Measurements from ENCODE around the gene TRIM67. TPM values are rescaled to one million over a fixed set of nuclear protein-coding genes. Genes with fewer than 3 reads are reported as not detected.

The TRIM67 gene
- total RNA-seq, 1 donor from 2014 or later, result not detected

GRCh38 chr1:231151811-231152210, 10.0 kb upstream of the TRIM67 start:
- no peaks in the 10 kb centered on the region for H3K79me2 ChIP-seq (ENCODE audit: low read depth)
- H3K27ac ChIP-seq, result no peak overlapping the region
- H3K4me3 ChIP-seq, result no peak overlapping the region
- Mint-ChIP-seq H3K4me1 (no peaks in the 10 kb centered on the region), H3K27me3 (ENCODE audit: insufficient read depth, low read depth) (peaks cover 11% of the 10 kb centered on the region), H3K9me3 (peaks cover 3% of the 10 kb centered on the region), H3K36me3 (no peaks in the 10 kb centered on the region), H3K27ac (no peak overlapping the region), H3K4me3 (no peak overlapping the region)
- no peak overlapping the region for H3K4me2 ChIP-seq
- no peak for DNase-seq (ENCODE audit: low spot score)
- no peak overlapping the region for H3K9ac ChIP-seq
- TF ChIP-seq EZH2 (IDR thresholded peaks at IDR 0.05) (no peak), CTCF (IDR thresholded peaks at IDR 0.05) (no peak), EZH2phosphoT487 (IDR thresholded peaks at IDR 0.05) (no peak)
- no peak overlapping the region for H2AFZ ChIP-seq (replicated peaks)
- H3K9me3 ChIP-seq (ENCODE audit: low read depth), result peaks cover 7% of the 10 kb centered on the region
- H3K27me3 ChIP-seq, result peaks cover 16% of the 10 kb centered on the region
- H3F3A ChIP-seq (ENCODE audit: low read depth), result no peaks in the 10 kb centered on the region
- no peaks in the 10 kb centered on the region for H4K20me1 ChIP-seq (ENCODE audit: low read depth)
- H3K36me3 ChIP-seq, result no peaks in the 10 kb centered on the region
- no peaks in the 10 kb centered on the region for H3K4me1 ChIP-seq

GRCh38 chr1:231153726-231154125, 8.1 kb upstream of the TRIM67 start:
- TF ChIP-seq EZH2phosphoT487 (IDR thresholded peaks at IDR 0.05) (no peak), EZH2 (IDR thresholded peaks at IDR 0.05) (no peak), CTCF (IDR thresholded peaks at IDR 0.05) (no peak)
- no peak overlapping the region for H3K27ac Mint-ChIP-seq
- no peaks in the 10 kb centered on the region for H3K36me3 Mint-ChIP-seq

GRCh38 chr1:231155808-231156207, 6.0 kb upstream of the TRIM67 start:
- peaks cover 24% of the 10 kb centered on the region for H3K27me3 Mint-ChIP-seq (ENCODE audit: insufficient read depth, low read depth)
- Histone ChIP-seq H4K20me1 (ENCODE audit: low read depth) (peaks cover 5% of the 10 kb centered on the region), H3K27ac (no peak overlapping the region), H3K4me3 (no peak overlapping the region), H3F3A (ENCODE audit: low read depth) (no peaks in the 10 kb centered on the region), H3K4me2 (no peak overlapping the region), H3K36me3 (no peaks in the 10 kb centered on the region), H3K9ac (no peak overlapping the region), H3K79me2 (ENCODE audit: low read depth) (no peaks in the 10 kb centered on the region), H2AFZ (replicated peaks) (no peak overlapping the region), H3K27me3 (peaks cover 56% of the 10 kb centered on the region), H3K4me1 (peaks cover 6% of the 10 kb centered on the region), H3K9me3 (ENCODE audit: low read depth) (peaks cover 7% of the 10 kb centered on the region)
- TF ChIP-seq EZH2 (IDR thresholded peaks at IDR 0.05), result no peak
- TF ChIP-seq CTCF (IDR thresholded peaks at IDR 0.05), result no peak
- no peak for TF ChIP-seq EZH2phosphoT487 (IDR thresholded peaks at IDR 0.05)
- no peaks in the 10 kb centered on the region for H3K36me3 Mint-ChIP-seq
- H3K4me3 Mint-ChIP-seq, result no peak overlapping the region
- H3K4me1 Mint-ChIP-seq, result no peaks in the 10 kb centered on the region
- DNase-seq (ENCODE audit: low spot score), result no peak
- no peak overlapping the region for H3K27ac Mint-ChIP-seq
- H3K9me3 Mint-ChIP-seq, result peaks cover 3% of the 10 kb centered on the region

More at GRCh38 chr1:231153726-231154125, 8.1 kb upstream of the TRIM67 start:
- peaks cover 3% of the 10 kb centered on the region for H3K9me3 Mint-ChIP-seq
- no peak for DNase-seq (ENCODE audit: low spot score)
- Histone ChIP-seq H4K20me1 (ENCODE audit: low read depth) (no peaks in the 10 kb centered on the region), H3K27ac (no peak overlapping the region), H3K4me3 (no peak overlapping the region), H3K4me2 (no peak overlapping the region), H3K9me3 (ENCODE audit: low read depth) (peaks cover 7% of the 10 kb centered on the region), H2AFZ (replicated peaks) (no peak overlapping the region), H3K9ac (no peak overlapping the region), H3F3A (ENCODE audit: low read depth) (no peaks in the 10 kb centered on the region), H3K4me1 (peaks cover 5% of the 10 kb centered on the region), H3K27me3 (peaks cover 35% of the 10 kb centered on the region), H3K36me3 (no peaks in the 10 kb centered on the region), H3K79me2 (ENCODE audit: low read depth) (no peaks in the 10 kb centered on the region)
- H3K4me1 Mint-ChIP-seq, result no peaks in the 10 kb centered on the region
- H3K27me3 Mint-ChIP-seq (ENCODE audit: insufficient read depth, low read depth), result peaks cover 9% of the 10 kb centered on the region
- H3K4me3 Mint-ChIP-seq, result no peak overlapping the region
